PC-3 (cell line): Measurements from ENCODE around the gene TBX5.

Experiments
- EZH2phosphoT487 ChIP-seq: fragments of 300-600 bp; sonication (generic); IDR thresholded peaks from 2 replicates; pipeline ENCODE4 v1.6.1; 2018; ENCODE audit warnings: mild to moderate bottlenecking, antibody characterized with exemption, low read length, borderline replicate concordance
- TF ChIP-seq, protein P1 (sequence below): fragments of 300-600 bp; sonication (generic); conservative IDR thresholded peaks from 2 replicates; pipeline ENCODE4 v1.5.1; 2017; ENCODE audit warnings: antibody characterized with exemption, low read depth, mild to moderate bottlenecking, low read length

DNA sequence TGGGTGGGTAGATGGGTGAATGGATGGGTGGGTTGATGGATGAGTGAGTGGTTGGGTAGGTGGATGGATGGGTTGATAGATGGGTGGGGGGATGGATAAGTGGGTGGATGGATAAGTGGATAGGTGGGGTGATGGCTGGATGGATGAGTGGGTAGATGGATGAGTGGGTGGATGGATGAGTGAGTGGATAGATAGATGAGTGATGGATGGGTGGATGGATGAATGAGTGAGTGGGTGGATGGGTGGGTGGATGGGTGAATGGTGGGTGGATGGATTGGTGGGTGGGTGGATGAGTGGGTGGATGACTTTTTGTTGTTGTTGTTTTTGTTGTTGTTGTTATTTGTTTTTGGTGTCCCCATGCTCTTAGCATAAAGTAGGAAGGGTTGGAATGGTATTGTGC lies 45.5 kb downstream of the TBX5 start:
- TF ChIP-seq, protein P1, sequence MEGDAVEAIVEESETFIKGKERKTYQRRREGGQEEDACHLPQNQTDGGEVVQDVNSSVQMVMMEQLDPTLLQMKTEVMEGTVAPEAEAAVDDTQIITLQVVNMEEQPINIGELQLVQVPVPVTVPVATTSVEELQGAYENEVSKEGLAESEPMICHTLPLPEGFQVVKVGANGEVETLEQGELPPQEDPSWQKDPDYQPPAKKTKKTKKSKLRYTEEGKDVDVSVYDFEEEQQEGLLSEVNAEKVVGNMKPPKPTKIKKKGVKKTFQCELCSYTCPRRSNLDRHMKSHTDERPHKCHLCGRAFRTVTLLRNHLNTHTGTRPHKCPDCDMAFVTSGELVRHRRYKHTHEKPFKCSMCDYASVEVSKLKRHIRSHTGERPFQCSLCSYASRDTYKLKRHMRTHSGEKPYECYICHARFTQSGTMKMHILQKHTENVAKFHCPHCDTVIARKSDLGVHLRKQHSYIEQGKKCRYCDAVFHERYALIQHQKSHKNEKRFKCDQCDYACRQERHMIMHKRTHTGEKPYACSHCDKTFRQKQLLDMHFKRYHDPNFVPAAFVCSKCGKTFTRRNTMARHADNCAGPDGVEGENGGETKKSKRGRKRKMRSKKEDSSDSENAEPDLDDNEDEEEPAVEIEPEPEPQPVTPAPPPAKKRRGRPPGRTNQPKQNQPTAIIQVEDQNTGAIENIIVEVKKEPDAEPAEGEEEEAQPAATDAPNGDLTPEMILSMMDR, result no peak
- TF ChIP-seq EZH2phosphoT487, result no peak
